T-helper 1 cell treated with Interleukin-12 subunit alpha and Interleukin-12 subunit beta and Interleukin-4 antibody, amounts not matched to agents 30 ng/mL and 1 ng/mL, for 36 hours (primary cell): Measurements from ENCODE around the gene ARHGAP26. TPM values are rescaled to one million over a fixed set of nuclear protein-coding genes. Genes with fewer than 3 reads are reported as not detected.
"Not testable (repeated sequence)": the region's sequence is repeated elsewhere in the genome, so short reads cannot be mapped to it uniquely, and the experiment has no call there.

Source experiments
- intact Hi-C: fragments of 100-400 bp; cut with micrococcal nuclease; formaldehyde crosslinking; loops from one replicate; pipeline ENCODE4 v1.15.1; 2024
- total RNA-seq: library from RNA; stranded (reverse); gene quantifications from 2 replicates; pipeline ENCODE4 v1.2.3, GENCODE V29; 2022

ARHGAP26 gene
- total RNA-seq, 1 donor from 2014 or later: 31.8 TPM

DNA sequence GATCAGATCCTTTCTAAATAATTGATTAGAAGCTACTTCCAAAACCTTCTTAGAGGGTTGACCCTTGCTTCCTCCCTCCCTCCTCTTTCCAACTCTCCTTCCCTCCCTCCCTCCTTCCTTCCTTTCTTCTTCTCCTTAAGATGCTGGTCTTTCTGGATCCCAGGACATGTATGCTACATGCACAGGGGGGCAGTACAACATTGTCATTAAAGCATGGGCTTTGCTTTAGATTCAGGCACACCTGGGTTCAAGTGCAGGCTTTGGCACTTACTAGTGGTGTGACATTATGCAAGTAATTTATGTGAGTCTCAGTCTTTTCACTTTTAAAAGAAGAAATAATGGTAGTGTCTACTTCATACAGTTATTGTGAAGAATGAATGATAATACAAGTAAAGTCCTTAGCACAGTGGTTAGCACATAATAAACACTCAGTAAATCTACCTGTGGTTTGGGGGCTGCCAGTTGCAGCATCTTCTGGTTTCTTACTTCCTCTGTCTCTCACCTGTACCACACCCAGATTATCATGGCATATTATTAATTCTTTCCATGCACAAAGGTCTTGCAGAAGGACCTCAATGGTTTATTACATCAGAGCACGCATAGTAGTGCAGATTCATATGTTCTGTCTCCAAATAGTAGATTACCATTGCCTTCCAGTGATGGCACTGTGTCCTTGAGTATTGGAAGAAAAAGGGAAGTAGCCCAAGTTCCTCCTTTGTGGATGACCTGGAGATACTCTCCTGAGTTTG is 154.1 kb downstream of the ARHGAP26 start:
- intact Hi-C loops: loop anchor here (1.0 to 5.0 kb wide), 6 partner anchors 258 to 1259 kb away; no protein-coding TSS in a partner anchor

DNA sequence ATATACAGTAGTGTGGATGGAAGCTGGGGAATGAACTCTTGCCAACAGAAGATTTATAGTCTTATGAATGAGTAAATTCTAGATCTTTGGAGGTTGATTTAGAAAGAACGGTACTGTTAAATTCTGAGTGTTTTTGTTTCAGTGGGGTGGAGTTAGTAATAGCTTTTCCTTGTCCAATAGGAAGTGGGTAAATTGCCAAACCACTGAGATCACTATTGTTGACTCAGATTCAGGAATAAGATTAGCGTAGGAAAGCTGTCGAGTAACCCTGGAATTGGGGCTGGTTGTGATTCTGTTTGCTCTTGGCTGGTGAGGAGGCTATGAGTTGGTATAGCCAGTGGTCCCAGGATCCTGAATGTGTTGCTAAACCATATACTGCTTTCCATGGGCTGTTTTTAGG is 155.6 kb downstream of the ARHGAP26 start:
- intact Hi-C loops: no loop called here

DNA sequence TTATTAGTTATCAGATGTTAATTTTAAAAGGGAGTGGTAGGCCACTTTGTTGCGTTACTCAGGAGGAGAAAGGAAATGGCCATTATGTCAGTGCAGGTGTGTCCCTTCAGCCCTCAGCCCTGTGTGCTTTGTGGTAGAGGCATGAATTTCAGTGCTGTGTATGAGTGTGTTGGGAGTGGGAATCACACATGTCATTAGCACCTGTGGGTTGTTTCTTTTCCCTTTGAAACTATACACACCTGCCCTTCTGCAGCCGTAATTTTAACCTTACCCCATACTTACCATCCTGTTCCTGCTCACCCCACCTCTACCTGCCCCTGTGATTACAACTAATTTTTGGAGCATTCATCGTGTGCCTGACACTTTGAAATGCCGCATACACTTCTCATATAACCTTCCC is 156.4 kb downstream of the ARHGAP26 start:
- intact Hi-C loops: no loop called here

DNA sequence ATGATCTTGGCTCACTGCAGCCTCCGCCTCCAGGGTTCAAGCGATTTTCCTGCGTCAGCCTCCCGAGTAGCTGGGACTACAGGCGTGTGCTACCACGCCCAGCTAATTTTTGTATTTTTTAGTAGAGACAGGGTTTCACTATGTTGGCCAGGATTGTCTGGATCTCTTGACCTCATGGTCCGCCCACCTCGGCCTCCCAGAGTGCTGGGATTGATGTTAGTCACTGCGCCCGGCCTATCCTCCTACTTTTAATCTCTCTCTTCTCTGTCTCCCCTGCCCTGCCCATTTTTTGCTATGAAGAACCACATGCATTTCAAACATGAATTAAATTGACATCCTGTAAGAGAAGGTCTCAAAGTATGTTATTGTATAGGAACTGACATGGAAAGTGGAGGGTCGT is 158.8 kb downstream of the ARHGAP26 start:
- intact Hi-C loops: not testable (repeated sequence)

DNA sequence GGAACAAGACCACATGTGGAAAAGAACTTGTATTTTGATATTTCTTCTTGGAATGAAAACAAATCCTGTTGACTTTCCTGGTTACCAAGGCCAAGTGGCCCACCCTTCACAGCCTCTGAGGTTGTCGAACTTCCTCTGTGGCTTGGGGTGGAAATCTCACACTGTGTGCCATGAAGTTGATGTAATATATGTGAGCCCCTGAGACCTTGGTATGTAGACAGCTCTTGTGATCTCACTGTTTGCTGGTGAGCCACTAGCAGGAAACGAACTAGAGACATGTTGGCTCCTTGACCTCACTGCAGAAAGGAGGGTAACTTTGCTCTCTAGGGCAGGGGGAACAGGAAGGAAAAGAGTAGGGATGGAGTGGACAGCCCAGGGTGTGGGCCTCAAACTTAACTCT is 159.4 kb downstream of the ARHGAP26 start:
- intact Hi-C loops: no loop called here

DNA sequence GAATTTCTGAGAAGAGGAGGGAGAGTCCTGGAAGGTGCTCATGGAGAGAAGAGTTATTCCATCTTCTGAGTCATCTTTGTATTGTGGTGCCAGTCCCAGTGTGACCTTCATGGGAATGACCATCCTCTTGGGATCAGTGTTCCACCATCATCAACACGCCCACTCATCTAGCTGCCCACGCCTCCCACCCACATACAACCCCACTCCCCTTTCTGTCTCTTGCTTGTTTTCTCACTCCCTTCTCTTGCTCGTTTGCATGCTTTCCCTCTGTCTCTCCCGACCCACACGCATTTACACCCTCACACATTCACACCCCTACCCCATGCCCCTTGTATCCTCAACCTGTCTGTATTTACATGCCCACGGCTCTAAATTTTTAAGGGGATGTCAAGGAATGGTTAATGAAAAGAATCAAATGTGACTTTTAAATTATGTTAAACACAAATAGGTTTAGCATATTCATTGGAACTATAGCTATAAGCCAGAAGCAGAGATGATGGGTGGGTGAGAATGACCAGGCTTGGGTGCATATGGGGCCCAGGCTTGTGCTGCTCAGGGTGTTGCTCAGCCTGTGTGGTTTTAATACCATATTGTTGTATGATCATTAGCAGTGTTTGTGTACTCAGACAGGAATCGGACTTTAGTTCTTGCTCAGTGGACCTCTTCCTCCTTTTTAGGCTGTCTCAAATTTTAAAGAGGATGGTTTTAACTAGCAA is 160.4 kb downstream of the ARHGAP26 start:
- intact Hi-C loops: no loop called here

DNA sequence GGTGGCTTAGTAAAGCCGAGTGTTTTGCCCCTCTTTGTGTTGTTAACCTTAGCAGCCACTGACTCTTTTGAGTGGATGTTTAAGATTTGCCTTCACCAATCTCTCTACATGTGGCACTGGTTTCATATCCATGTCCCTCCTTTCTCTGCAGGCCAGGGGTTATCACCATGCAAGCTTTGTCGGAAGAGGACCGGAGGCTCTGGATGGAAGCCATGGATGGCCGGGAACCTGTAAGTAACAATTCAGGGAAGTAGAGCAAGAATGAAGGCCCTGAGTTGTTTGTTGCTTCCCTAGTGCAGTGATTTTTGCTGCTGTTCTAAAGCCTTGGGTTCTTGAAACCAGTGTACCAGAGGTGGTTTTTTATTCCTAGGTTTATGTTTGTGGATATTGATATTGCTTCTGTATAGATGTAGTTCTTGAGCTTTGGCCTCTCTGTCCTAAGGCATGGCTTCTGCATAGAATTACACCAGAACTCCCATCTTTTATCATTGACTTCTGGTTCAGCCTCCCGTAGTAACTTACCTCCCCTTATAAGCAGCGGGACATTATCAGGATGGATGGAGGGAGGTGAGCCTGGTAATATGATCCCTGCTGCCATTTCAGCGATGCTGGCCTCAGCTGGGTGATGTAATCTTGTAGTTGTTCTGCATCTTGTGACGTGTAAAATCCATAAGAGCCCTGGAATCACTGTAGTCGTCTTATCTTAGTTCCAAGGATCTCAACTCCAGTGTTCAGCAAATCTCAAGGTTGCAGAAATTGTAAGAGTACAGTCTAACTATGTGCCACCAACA is 161.9 kb downstream of the ARHGAP26 start:
- intact Hi-C loops: no loop called here

DNA sequence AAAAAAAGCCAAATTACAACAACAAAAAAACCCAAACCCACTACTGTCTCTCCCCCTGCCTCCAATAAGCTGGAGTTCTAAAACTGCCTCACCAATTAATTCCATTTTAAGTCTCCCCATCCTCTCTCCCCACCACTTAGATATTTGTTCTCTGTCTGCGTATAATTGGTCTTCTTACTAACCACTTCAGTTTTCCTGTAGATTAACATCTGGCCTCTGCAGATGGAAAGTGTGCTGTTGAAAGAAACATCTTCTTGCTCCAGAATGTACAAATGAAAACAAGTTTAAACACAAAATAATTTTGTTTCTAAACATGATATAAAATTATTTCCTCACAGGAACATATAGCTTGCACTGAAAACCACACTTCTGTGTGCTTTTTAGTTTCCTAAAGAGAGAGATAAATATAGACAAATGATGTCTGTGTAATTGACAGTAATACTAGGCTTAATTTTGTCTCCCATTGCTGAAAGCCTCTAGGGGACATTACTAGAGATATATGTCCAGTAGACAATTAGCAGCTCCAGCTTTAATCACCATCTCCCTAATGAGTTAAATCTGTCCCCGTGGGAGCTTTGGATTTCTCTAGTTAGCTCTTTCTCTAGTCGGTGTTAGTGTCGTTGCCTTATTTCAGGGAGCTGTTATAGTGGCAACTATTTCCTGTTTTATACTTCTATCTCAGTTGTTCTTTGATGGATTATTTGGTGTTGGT is 164.0 kb downstream of the ARHGAP26 start:
- intact Hi-C loops: no loop called here

DNA sequence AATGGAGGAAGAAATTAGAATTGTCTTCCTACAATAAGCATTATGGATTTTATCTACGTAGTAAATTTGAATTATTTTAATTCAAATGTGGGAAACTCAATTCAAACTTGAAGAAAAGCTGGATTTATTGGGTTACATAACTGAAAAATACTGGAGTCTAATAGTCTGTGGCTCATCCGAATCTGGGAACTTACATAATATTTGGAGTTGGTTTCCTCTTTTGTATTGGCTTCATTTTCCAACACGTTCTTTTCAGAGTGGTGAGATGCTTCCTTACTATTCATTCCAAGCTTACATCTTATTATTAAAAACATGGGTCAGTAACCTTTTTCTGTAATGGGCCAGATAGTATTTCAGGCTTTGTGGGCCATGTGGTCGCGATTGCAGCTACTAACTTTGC is 164.8 kb downstream of the ARHGAP26 start:
- intact Hi-C loops: no loop called here

DNA sequence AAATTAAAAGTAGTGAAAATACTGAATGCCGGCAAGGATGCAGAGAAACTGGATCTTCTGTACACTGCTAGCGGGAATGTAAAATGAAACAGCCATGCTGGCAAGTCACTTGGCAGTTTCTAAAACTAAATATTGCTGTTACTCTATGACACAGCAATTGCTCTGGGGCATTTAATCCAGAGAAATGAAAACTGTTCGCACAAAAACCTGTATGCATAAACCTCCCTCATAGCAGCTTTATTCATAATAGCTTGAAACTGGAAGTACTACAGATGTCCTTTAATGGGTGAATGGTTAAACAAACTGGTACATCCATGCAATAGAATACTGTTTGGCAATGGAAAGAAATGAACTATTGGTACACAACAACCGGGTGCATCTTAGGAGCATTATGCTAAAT is 167.2 kb downstream of the ARHGAP26 start:
- intact Hi-C loops: no loop called here

DNA sequence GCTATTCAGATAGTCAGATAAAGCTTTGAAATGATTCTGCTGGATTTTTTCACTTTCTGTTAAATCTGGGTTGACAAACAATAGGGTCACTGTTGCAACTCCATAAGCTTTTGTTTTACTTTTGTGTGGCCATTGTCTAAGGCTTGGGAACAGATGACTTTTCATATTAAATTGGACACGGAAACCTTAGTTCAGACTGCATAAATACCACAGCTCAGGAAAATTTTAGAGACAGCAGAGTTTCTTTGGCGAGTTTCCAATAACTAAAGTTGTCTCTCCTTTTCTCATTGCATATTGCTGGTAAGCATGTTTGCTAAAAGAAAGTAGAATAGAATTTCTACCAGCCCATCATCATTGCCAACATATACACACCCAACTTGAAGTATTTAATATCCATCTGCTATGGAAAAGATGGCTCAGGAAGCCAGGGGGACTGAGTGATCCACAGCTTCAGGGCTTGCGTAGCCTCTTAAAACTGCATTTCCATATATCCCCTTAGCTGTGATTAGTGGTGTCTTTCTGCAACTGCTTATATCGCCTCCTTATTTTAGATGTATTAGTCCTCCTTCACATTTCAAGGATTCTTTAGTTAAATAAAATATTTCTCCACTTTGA is 168.2 kb downstream of the ARHGAP26 start:
- intact Hi-C loops: no loop called here

DNA sequence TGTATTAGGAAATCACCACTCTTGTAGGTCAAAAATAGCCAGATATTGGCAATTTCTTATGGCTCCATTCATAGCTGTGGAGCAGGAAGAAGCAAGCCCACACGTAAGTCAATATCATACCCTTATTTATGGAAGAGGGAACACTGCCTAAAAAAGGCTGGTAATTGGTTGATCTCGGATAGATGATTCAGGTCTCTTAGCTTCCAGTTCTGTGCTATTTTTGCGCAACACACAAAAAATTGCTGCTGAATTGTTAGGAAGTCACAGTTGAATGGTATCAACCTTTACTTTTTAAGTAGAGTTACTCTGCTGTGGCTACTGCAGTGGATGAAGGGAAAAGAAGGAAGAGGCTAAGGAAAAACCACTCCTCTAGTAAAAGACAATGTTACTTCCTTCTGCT is 168.8 kb downstream of the ARHGAP26 start:
- intact Hi-C loops: no loop called here

DNA sequence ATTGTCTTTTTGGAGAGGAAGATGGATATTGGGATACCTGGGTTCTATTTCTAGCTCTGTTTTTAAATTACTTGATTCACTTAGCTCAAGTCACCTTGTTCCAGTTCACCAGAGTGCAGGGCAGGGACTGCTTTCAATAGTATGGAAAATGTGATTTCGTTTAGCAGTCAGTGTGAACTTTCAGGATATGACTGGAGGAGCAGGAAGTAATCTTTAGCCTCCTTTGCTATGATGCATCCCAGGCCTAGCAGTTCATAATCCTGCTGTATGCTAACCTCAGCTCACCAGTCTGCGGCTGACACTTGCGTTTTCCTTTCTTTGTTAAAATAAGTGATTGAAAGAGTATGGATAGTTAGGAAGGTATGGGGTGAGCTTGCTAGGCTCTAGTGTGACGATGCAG is 169.7 kb downstream of the ARHGAP26 start:
- intact Hi-C loops: no loop called here

DNA sequence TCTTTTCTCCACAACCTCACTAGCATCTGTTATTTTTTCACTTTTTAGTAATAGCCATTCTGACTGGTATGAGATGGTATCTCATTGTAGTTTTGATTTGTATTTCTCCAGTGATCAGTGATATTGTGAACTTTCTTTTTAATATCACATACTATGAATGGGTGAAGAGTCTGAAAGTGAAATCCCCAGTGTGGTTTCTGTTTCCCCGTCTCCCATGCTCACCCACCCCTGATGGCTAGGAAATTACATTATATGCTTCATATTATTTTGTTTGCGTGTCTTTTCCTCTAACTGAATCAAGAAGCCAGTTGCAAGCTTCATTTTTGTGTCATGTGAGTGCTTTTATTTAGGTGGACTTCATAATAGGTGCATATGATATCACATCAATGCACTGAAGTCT is 171.1 kb downstream of the ARHGAP26 start:
- intact Hi-C loops: no loop called here

DNA sequence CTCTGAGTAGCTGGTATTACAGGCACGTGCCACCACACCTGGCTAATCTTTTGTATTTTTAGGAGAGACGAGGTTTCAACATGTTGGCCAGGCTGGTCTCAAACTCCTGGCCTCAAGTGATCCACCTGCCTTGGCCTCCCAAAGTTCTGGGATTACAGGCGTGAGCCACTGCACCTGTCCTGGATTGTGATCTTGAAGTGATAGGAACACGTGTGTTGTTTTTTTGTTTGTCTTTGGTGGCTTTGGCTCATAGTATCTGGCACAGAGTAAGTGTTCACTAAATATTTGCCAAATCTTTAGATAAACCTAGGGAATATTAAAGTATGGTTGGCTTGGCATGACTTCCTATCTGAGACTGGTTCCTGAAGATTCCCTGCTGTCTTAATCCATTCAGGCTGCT is 172.7 kb downstream of the ARHGAP26 start:
- intact Hi-C loops: no loop called here

DNA sequence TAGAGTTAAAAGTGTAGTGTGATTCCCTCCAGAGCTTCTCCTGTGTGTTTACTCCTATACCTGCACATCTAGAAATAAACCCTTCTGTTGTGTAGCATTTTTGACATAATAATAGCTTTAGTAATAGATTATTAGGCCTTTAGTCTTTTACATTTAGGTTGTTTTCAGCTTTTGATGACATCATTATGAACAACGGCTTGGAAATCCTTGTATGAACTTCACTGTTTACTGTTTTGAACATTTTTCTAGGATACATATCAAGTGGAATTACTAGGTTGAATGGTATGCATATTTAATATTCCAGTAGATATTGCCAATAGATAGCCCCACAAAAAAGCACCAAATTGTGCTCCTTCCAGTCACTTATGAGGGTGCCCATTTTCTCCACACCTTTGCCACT is 174.0 kb downstream of the ARHGAP26 start:
- intact Hi-C loops: no loop called here

DNA sequence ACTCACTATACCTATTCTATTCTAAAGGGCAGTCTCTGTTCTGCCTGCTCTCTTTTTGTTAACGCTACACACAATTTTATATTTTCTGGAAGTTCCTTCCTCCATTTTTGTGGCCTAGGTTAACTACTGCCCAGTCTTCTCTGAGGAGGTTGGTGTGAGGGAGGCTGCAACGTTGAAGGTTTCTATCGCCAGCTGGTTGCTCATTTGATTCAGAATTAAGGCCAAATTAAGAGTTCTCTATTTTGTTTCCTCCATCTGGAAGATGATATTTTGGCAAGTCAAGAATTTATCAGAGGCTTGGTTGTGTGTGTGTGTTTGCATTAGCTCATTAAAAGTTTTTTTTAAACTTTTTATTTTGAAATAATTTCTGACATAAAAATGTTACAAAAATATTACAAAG is 175.1 kb downstream of the ARHGAP26 start:
- intact Hi-C loops: no loop called here

DNA sequence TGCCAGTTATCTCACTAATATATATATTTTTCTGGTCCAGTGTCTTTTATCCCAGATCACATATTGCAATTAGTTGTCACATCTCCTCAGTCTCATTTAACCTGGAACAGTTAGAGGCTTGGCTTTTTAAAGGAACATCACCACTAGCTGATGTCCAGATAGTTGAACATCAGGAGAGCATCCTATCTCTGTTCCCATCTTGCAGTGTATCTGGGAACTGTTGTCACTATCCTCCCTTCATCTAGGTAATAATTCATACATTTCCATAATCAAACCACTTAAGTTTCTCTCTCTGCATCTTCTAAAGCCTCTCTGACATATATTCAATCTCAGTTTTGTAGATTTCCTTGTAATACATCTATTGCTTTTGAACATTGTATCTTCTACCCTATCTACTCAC is 175.7 kb downstream of the ARHGAP26 start:
- intact Hi-C loops: no loop called here

DNA sequence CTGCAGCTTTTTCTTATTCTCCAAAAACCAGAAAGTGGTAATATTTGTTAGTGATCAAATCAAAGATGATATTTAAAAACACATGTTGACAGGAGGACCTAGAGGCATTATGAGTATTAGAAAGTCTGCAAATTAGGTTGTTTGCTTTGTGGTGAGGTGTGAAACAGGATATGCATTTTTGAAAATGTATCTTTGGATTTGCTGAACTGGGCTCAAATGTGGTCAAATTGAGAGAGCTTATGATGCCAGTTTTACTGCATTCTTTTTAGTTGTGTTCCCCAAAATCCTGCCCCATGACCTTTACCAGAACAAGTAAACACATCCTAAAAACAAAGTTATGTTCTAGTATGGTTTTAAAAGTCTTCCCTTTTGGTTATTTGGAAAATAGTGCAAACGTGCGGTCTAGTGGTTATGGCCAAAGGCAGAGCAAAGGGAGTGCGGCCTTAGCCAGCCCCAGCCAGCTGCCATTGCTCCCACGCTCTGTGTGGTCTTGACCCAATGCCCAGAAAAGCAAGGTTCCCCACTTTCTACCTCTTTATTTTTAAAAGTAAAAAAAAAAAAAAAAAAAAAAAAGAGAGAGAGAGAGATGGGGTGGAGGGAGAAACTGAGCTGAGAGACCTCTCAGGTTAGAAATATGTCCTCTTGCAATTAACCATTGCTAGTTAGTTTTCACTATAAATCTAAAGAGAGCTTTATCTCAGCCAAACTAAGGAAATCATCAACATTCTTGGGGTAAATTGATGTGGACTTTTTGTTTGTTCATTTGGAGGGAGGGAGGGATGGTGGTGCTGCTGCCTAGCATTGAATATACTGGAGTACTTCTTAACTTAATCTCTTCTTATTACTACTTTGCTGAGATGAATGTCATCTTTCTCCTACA is 176.6 kb downstream of the ARHGAP26 start:
- intact Hi-C loops: no loop called here

DNA sequence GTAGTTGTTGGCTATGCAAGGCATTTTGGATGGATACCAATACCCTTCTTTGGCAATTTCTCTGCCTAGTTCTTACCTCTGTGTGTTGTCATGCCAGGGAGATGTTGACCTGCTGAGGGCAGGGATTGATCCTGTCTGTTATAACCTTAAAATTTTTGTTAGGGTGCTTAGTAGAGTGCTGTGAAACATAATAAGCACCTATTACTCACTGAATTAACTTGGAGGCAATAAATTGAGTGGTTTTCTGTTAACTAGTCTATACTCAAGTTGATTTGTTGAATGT is 177.2 kb downstream of the ARHGAP26 start:
- intact Hi-C loops: no loop called here
